HCT116 (cell line): ENCODE results near the gene PRRX2. TPM values are rescaled to one million over a fixed set of nuclear protein-coding genes. Genes with fewer than 3 reads are reported as not detected.

Experiments
- CBX3 ChIP-seq: IDR thresholded peaks from 2 replicates; pipeline ENCODE4 v1.6.1; 2012; ENCODE audit warnings: low read depth
- CEBPB ChIP-seq: IDR thresholded peaks from 2 replicates; pipeline ENCODE4 v1.6.1; 2012; ENCODE audit warnings: low read depth
- CTCF ChIP-seq, 3 experiments: fragments of 200-600 bp in 1 of 3; sonication (generic) in 1 of 3; IDR thresholded peaks in 2 of 3; conservative IDR thresholded peaks in 1 of 3; 2 replicates each; pipeline ENCODE4 v1.5.1; 2012 to 2017; ENCODE audit warnings: low read depth in 2 of 3, low read length in 2 of 3, antibody characterized with exemption in 1 of 3, borderline replicate concordance in 1 of 3, control low read depth in 1 of 3, mild to moderate bottlenecking in 1 of 3, mixed read lengths in 1 of 3, mixed run types in 1 of 3, moderate library complexity in 1 of 3; ENCODE audit not compliant: insufficient read depth in 1 of 3
- EGR1 ChIP-seq: IDR thresholded peaks from 2 replicates; pipeline ENCODE4 v1.6.1; 2012; ENCODE audit warnings: low read depth
- EZH2 ChIP-seq: fragments of 200-600 bp; sonication (generic); IDR thresholded peaks from 2 replicates; pipeline ENCODE4 v1.6.1; 2017; ENCODE audit warnings: antibody characterized with exemption, mixed run types
- EZH2phosphoT487 ChIP-seq: fragments of 200-600 bp; IDR thresholded peaks from 2 replicates; pipeline ENCODE4 v1.6.1; 2018; ENCODE audit warnings: antibody characterized with exemption, borderline replicate concordance
- POLR2A ChIP-seq: IDR thresholded peaks from 2 replicates; pipeline ENCODE4 v1.7.0; 2011; ENCODE audit warnings: borderline replicate concordance; ENCODE audit not compliant: insufficient read depth, insufficient read length; ENCODE audit errors: extremely low read depth
- POLR2AphosphoS5 ChIP-seq: IDR thresholded peaks from 2 replicates; pipeline ENCODE4 v1.6.1; 2011; ENCODE audit warnings: mild to moderate bottlenecking, low read depth, low read length, moderate library complexity
- RAD21 ChIP-seq: IDR thresholded peaks from 2 replicates; pipeline ENCODE4 v1.6.1; 2012; ENCODE audit warnings: low read depth, mild to moderate bottlenecking
- SIN3A ChIP-seq: IDR thresholded peaks from 2 replicates; pipeline ENCODE4 v1.6.1; 2012; ENCODE audit warnings: low read depth
- ZBTB33 ChIP-seq: IDR thresholded peaks from 2 replicates; pipeline ENCODE4 v1.6.1; 2011; ENCODE audit warnings: mild to moderate bottlenecking, low read length, moderate library complexity; ENCODE audit not compliant: insufficient replicate concordance; ENCODE audit errors: extremely low read depth
- ZFX ChIP-seq: fragments of 450-650 bp; IDR thresholded peaks from 2 replicates; pipeline ENCODE4 v1.6.1; 2017
- total RNA-seq: library from RNA; stranded (reverse); gene quantifications from one replicate; pipeline ENCODE4 v1.2.1, GENCODE V29; 2021; ENCODE audit not compliant: unreplicated experiment

The PRRX2 gene
- total RNA-seq, 1 experiment from 2014 or later = 25.5 TPM

GRCh38 chr9:129629251-129629820 lies 36.1 kb upstream of the PRRX2 start (continued):
- no peak for TF ChIP-seq CTCF (IDR thresholded peaks at IDR 0.05 in 2 of 3, conservative IDR thresholded peaks at IDR 0.05 in 1 of 3; ENCODE audit: borderline replicate concordance in 1 of 3, insufficient read depth in 1 of 3, low read depth in 2 of 3, low read length in 2 of 3)
- TF ChIP-seq ZBTB33 = no peak
- no peak for TF ChIP-seq POLR2A
- no peak for TF ChIP-seq SIN3A
- no peak for TF ChIP-seq ZFX
- no peak for TF ChIP-seq CEBPB
- no peak for TF ChIP-seq EZH2
- no peak for TF ChIP-seq EZH2phosphoT487
- no peak for TF ChIP-seq CBX3
- no peak for TF ChIP-seq POLR2AphosphoS5
- no peak for TF ChIP-seq EGR1
- TF ChIP-seq RAD21 = no peak
